ENCODE results near the gene CLEC16A.

DNA sequence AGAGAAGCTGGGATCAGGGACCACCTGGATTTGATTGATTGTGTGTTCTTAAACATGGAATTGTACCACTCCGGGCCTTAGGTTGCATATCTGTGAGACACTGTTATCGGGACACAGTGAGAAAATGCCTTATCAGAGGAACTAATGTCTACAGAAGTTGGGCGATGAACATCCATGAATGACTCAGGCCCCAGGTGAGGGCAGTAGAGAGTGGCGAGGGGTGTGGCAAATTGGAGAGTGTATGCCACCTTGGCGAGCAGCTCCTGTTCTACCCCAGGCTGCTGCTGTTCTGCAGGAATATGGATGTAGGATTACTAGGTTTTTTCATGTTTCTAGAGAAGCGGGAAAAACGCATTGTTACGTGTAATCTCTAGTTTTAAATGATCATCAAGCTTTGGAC lies 38.8 kb downstream of the CLEC16A start:
- TF ChIP-seq, protein P1, sequence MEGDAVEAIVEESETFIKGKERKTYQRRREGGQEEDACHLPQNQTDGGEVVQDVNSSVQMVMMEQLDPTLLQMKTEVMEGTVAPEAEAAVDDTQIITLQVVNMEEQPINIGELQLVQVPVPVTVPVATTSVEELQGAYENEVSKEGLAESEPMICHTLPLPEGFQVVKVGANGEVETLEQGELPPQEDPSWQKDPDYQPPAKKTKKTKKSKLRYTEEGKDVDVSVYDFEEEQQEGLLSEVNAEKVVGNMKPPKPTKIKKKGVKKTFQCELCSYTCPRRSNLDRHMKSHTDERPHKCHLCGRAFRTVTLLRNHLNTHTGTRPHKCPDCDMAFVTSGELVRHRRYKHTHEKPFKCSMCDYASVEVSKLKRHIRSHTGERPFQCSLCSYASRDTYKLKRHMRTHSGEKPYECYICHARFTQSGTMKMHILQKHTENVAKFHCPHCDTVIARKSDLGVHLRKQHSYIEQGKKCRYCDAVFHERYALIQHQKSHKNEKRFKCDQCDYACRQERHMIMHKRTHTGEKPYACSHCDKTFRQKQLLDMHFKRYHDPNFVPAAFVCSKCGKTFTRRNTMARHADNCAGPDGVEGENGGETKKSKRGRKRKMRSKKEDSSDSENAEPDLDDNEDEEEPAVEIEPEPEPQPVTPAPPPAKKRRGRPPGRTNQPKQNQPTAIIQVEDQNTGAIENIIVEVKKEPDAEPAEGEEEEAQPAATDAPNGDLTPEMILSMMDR (IDR thresholded peaks at IDR 0.05; ENCODE audit: insufficient read depth, low read length) = no peak
- TF ChIP-seq POLR2AphosphoS5 (IDR thresholded peaks at IDR 0.05; ENCODE audit: low read depth) (no peak), GABPA (IDR thresholded peaks at IDR 0.05; ENCODE audit: low read depth) (no peak), SPI1 (IDR thresholded peaks at IDR 0.05; ENCODE audit: borderline replicate concordance, low read depth) (no peak)
- TF ChIP-seq, protein P2, sequence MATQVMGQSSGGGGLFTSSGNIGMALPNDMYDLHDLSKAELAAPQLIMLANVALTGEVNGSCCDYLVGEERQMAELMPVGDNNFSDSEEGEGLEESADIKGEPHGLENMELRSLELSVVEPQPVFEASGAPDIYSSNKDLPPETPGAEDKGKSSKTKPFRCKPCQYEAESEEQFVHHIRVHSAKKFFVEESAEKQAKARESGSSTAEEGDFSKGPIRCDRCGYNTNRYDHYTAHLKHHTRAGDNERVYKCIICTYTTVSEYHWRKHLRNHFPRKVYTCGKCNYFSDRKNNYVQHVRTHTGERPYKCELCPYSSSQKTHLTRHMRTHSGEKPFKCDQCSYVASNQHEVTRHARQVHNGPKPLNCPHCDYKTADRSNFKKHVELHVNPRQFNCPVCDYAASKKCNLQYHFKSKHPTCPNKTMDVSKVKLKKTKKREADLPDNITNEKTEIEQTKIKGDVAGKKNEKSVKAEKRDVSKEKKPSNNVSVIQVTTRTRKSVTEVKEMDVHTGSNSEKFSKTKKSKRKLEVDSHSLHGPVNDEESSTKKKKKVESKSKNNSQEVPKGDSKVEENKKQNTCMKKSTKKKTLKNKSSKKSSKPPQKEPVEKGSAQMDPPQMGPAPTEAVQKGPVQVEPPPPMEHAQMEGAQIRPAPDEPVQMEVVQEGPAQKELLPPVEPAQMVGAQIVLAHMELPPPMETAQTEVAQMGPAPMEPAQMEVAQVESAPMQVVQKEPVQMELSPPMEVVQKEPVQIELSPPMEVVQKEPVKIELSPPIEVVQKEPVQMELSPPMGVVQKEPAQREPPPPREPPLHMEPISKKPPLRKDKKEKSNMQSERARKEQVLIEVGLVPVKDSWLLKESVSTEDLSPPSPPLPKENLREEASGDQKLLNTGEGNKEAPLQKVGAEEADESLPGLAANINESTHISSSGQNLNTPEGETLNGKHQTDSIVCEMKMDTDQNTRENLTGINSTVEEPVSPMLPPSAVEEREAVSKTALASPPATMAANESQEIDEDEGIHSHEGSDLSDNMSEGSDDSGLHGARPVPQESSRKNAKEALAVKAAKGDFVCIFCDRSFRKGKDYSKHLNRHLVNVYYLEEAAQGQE (IDR thresholded peaks at IDR 0.05; ENCODE audit: insufficient replicate concordance, low read depth) = no peak

Data from HL-60 (cell line).